Upper lobe of left lung (tissue), 4 donors: ENCODE measurements around the gene RPS6KA2.

ENCODE experiments used
- EP300 ChIP-seq, 4 donors: sonication (generic); formaldehyde crosslinking; IDR thresholded peaks; one replicate each; pipeline ENCODE4 v1.5.1; 2017; ENCODE audit warnings: antibody characterized with exemption in 4 of 4, control low read depth in 2 of 4
- POLR2A ChIP-seq, 4 donors: fragments of 450-650 bp; IDR thresholded peaks; one replicate each; pipeline ENCODE4 v1.5.1; 2016 to 2017; ENCODE audit warnings: antibody characterized with exemption in 4 of 4, mild to moderate bottlenecking in 2 of 4
- POLR2AphosphoS5 ChIP-seq, 2 donors: sonication (generic); formaldehyde crosslinking; IDR thresholded peaks; one replicate each; pipeline ENCODE4 v1.5.1; 2017; ENCODE audit warnings: antibody characterized with exemption in 2 of 2
- TF ChIP-seq, protein P1 (sequence below), 6 experiments: fragments of 450-650 bp in 4 of 6; fragments of 200-600 bp in 2 of 6; sonication (generic) in 2 of 6; IDR thresholded peaks; one replicate each; pipeline ENCODE4 v1.5.1; 2016 to 2019; ENCODE audit warnings: antibody characterized with exemption in 6 of 6

DNA sequence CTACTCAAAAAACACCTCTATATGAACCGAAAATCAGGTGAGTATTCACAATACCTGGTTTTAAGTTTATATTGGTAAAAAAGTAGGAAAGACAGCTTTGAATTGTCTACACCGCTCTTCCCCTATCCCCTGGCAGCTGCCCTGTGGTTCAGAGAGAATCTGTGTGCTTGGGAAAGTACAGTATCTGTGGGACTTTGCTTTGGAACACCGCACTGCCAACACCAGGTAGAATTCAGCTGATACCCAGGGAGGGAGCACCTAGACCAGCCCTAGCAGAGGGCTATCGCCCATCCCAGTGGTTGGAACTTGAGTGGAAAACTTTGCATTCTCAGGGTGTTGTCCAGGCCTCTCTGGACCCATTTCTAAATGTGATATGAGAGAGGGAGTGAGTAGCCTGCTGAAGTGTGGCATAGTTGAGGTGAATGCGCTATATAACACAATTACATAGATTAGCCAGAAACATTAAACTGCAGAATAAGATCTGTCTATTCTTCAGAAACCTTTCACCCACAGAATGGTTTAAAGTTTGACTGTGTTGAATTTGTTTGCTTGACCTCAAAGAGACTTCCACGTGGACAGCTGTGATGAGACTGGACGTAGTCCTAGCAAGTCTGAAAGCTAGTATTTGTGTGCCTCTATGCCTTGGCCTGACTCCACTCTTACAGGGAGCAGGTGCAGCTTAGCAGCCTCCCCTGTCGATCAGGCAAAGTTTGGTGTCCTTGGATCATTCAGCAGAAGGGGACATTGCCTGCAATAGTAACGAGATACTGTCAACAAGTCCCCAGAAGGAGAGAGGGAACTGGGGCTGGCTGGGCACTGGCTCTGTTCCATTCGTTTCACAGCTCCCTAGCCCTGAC, 232.8 kb downstream of the RPS6KA2 start:
- TF ChIP-seq EP300 (IDR thresholded peaks at IDR 0.05) = no peak
- TF ChIP-seq, protein P1, sequence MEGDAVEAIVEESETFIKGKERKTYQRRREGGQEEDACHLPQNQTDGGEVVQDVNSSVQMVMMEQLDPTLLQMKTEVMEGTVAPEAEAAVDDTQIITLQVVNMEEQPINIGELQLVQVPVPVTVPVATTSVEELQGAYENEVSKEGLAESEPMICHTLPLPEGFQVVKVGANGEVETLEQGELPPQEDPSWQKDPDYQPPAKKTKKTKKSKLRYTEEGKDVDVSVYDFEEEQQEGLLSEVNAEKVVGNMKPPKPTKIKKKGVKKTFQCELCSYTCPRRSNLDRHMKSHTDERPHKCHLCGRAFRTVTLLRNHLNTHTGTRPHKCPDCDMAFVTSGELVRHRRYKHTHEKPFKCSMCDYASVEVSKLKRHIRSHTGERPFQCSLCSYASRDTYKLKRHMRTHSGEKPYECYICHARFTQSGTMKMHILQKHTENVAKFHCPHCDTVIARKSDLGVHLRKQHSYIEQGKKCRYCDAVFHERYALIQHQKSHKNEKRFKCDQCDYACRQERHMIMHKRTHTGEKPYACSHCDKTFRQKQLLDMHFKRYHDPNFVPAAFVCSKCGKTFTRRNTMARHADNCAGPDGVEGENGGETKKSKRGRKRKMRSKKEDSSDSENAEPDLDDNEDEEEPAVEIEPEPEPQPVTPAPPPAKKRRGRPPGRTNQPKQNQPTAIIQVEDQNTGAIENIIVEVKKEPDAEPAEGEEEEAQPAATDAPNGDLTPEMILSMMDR (IDR thresholded peaks at IDR 0.05) = no peak
- no peak for TF ChIP-seq POLR2AphosphoS5 (IDR thresholded peaks at IDR 0.05)
- TF ChIP-seq POLR2A (IDR thresholded peaks at IDR 0.05) = no peak
